GM12892 (cell line): Measurements from ENCODE around the gene HPS5.

Source experiments
- POLR2A ChIP-seq: IDR thresholded peaks from 2 replicates; pipeline ENCODE4 v1.6.1; 2011; ENCODE audit warnings: low read depth, low read length, control low read depth
- POLR2AphosphoS5 ChIP-seq: IDR thresholded peaks from 2 replicates; pipeline ENCODE4 v1.6.1; 2011; ENCODE audit warnings: low read depth, low read length, control low read depth

DNA sequence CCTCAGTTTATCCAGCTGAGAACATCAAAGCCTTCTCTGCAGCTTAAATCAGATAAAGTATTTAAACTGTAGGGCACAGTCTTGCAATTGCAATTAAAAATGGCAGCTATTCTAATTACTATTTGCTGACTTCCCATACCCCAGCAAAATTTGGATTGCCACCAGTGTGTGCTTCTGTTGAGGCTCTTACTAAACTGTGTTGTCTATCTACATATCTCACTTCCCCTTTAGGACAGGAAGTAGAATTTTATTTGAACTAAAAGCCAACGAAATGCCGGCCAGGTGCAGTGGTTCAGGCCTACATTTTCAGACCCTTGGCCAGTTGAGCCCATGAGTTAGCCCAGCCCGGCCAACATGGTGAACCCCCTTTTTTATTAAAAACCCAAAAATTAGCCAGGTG is 92.4 kb downstream of the HPS5 start:
- TF ChIP-seq POLR2AphosphoS5 (no peak), POLR2A (no peak)
